OCI-M2 (cell line): ENCODE data around the gene HMCN1.

ENCODE experiments used
- DNase-seq: peaks from one replicate; lab custom pipeline; 2025; ENCODE audit not compliant: unreplicated experiment; lab: John Stamatoyannopoulos, UW

The HMCN1 gene

GRCh38 chr1:185803241-185803640, 69.0 kb downstream of the HMCN1 start:
- DNase-seq, result no peak

- no peak for DNase-seq
Measured at GRCh38 chr1:185804206-185804605, 70.0 kb downstream of the HMCN1 start.

GRCh38 chr1:185804608-185805007, 70.4 kb downstream of the HMCN1 start:
- no peak for DNase-seq

- DNase-seq, result no peak
Measured at GRCh38 chr1:185807275-185807674, 73.1 kb downstream of the HMCN1 start.

GRCh38 chr1:185808631-185809030, 74.4 kb downstream of the HMCN1 start:
- DNase-seq, result no peak

GRCh38 chr1:185811073-185811709, 77.0 kb downstream of the HMCN1 start:
- no peak for DNase-seq

GRCh38 chr1:185812934-185813333, 78.7 kb downstream of the HMCN1 start:
- DNase-seq, result no peak

- no peak for DNase-seq
Measured at GRCh38 chr1:185813401-185813979, 79.3 kb downstream of the HMCN1 start.

- DNase-seq, result no peak
Measured at GRCh38 chr1:185816460-185816859, 82.3 kb downstream of the HMCN1 start.

GRCh38 chr1:185819798-185820197, 85.6 kb downstream of the HMCN1 start:
- no peak for DNase-seq

- DNase-seq, result no peak
Measured at GRCh38 chr1:185821612-185822385, 87.6 kb downstream of the HMCN1 start.

GRCh38 chr1:185823467-185823866, 89.3 kb downstream of the HMCN1 start:
- DNase-seq, result no peak

GRCh38 chr1:185824106-185824505, 89.9 kb downstream of the HMCN1 start:
- DNase-seq, result no peak

GRCh38 chr1:185825556-185825955, 91.4 kb downstream of the HMCN1 start:
- DNase-seq, result no peak

- no peak for DNase-seq
Measured at GRCh38 chr1:185834371-185834905, 100.2 kb downstream of the HMCN1 start.

GRCh38 chr1:185835191-185835590, 101.0 kb downstream of the HMCN1 start:
- no peak for DNase-seq

- no peak for DNase-seq
Measured at GRCh38 chr1:185837711-185838110, 103.5 kb downstream of the HMCN1 start.

- no peak for DNase-seq
Measured at GRCh38 chr1:185838111-185838510, 103.9 kb downstream of the HMCN1 start.

GRCh38 chr1:185840880-185841279, 106.7 kb downstream of the HMCN1 start:
- no peak for DNase-seq

GRCh38 chr1:185843297-185843869, 109.2 kb downstream of the HMCN1 start:
- no peak for DNase-seq

- DNase-seq, result no peak
Measured at GRCh38 chr1:185843986-185844385, 109.8 kb downstream of the HMCN1 start.
